Central memory CD4-positive, alpha-beta T cell (primary cell): ENCODE measurements around the gene ANO7.

Source experiments
- DNase-seq: peaks from one replicate; pipeline ENCODE4 v3.0.0; 2022

ANO7 gene

DNA sequence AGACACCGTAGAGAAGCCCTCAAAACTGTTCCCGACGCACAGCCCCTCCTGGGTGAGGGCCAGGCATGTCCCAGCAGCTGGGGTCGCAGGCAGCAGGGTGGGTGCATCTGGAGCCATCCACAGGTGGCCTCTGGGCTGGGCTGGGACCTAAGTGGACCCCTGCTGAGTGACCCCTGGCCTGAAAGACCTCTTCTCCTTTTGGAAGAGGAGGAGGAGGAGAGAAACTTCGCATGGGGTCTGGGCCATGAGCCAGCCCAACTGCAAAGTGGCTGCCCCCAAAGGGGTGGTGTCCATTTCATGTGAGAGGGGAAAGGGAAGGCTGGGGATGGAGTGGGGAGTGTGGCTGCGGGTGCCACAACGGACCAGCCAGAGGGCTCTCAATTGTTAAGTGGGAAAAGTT, 25.1 kb downstream of the ANO7 start:
- no peak for DNase-seq

DNA sequence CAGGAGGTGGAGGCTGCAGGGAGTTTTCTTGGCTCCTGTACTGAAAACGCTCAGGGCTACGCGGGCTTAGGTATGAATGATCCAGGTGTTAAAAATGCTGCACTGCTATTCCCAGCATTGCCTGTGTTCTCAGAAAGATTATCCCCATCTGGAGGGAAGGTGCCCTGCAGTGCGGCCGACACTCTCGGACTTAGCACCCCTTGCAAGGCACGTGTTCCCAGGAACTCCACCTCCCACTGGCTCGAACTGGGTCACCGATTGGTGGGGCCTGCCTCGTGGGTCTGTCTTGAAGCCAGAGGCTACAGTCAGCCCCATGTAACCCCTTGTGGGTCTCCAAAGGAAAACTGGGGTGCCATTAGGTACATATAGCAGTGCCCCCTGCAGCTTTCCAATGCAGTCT, 25.7 kb downstream of the ANO7 start:
- DNase-seq = no peak

DNA sequence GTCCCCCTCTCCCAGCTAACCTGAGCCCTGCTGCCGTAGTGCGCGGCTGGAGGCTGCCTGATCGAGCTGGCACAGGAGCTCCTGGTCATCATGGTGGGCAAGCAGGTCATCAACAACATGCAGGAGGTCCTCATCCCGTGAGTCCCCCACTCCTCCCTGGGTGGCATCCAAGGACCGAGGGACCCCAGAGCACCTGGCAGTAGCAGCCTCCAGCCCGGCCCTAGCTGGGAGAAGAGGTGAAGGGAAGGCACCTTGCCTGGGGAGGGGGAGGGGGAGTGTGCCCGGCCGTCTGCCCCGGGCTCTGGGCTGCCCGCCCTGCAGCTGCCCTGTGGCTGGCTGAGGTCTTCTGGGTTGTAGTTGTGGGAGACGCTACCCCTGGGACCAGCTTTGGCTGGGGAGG, 26.3 kb downstream of the ANO7 start:
- no peak for DNase-seq

DNA sequence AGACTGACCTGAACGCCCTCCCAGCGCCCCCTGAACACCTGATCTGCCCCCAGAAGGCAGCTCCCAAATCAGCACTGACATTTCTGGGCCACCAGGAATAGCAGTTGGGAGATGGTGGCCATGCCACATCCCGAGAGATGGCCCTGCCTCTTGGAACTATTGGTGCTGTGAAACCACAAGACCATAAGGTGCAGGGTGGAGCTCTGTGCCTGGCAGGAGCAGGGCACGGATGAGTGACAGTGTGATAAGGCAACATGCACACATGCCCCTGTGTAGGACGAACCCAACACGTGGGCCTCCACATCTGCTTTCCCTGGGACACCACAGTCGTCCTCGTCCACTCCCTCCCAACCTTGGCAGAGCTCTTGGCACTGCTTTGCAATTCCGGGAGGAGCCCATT, 26.9 kb downstream of the ANO7 start:
- no peak for DNase-seq

DNA sequence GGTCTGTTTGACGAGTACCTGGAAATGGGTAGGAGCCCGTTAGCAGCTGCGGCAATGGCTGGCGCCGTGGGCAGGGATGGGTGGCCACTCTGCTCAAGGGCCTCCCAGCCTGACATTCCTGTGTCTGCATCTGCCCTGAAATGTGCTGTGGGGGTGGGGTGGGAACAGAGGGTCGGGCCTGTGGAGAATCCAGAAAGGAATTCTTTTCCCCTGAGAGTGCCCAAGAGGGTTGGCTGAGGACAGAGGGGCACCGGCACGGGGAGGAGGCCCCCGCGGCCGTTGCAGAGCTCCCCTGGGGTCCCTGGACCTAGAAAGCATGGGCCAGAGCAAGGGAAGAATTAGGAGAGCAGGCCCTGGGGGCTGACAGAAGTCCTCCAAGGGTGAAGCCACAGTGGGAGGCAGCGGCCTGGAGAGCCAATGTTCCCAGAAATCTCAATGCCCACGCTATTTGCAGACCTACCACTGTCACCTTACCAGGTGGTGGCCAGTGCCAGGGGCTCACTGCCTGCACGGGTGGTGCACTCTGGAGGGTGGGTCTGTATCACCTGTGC, 27.8 kb downstream of the ANO7 start:
- DNase-seq = no peak

DNA sequence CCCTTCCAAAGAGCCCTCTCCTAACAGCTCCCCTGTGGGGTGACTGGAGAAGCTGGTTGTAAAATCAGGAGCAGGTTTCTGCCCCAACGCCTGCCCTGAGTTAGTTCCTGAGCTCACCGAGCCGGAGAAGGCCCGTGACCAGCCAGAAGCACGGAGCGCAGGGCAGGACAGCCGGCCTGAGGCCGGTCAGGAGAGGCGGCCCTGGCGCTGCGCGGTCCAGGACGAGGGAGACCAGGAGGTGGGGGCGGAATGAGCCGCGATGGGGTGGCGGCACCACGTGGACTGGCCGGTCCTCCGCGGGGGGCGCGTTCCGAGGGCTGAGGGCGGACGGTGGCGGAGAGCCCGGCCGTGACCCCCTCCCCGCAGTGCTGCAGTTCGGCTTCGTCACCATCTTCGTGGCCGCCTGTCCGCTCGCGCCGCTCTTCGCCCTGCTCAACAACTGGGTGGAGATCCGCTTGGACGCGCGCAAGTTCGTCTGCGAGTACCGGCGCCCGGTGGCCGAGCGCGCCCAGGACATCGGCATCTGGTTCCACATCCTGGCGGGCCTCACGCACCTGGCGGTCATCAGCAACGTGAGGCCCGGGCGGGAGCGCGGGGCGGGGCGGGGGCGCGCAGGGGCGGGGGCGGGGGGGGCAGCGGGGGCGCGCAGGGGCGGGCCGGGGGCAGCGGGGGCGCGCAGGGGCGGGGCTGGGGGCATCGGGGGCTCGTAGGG, 29.0 kb downstream of the ANO7 start:
- peak; percentile 28 for DNase-seq

DNA sequence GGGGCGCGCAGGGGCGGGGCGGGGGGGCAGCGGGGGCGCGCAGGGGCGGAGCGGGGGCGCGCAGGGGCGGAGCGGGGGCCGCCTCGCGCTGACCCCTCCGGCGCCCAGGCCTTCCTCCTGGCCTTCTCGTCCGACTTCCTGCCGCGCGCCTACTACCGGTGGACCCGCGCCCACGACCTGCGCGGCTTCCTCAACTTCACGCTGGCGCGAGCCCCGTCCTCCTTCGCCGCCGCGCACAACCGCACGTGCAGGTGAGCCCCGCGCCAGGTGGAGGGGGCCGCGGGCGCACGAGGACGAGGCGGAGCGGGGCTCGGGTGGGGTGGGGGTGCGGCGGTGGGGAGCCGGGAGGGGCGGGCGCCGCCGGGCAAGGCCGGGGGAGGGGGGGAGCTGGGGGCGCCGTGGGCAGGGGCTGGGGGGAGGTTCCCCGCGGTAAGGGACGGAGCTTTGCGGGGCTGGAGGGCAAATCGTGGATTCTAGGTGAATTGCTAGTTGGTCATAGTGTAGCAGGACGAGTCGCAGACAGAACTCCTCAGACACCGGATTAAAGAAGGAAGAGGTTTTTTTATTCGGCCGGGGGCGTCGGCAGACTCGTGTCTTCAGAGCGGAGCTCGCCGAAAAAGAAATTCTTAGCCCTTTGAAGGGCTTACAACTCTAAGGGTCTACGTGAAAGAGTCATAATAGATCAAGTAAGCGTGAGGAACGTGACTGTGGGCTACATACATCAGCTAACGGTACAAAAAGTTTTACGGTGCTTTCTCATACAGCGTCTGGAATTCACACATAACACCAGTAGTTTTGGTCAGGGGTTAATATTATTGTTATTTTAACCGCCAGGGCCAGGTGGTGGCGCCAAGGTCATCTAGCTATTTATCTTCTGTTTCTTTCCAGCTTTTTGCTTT, 29.9 kb downstream of the ANO7 start:
- peak; percentile 39 for DNase-seq

DNA sequence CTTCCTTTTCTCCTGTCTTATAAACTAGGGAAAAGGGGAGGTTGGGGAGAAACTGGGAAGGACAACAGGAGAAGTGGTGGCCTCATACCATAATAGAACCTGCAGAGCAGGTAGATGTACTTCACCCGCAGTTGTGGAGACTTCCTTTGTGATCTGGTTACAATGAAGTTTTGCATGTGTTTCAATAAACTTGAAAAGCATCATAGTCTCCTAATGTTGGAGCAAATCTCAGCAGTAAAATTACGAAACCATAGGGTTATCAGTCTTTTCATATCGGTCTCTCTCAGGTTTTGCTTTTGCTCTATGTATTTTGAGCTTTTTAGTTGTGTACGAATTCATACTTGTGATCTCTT, 30.5 kb downstream of the ANO7 start:
- DNase-seq = no peak

DNA sequence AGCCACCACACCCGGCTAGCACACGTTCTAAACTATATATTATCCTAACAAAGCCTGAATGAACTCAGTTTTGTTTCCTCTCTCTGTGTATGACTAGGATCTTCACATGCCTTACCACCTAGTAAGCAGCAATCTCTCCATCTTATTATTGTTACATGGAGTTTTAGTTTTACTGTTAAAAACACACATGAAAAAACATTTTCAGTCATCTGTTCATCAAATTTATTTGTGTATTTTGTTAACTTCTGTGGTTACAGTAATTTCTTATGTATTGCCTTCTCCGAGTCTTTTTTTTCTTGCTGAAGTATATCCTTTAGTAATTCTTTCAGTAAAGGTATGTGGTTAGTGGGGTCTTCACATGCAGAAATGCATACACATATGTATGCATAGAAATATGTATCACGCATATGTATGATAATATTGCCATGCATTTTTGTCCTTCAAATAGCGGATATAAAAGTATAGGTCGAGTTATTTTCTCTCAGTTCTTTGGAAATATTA, 31.4 kb downstream of the ANO7 start:
- DNase-seq = no peak

DNA sequence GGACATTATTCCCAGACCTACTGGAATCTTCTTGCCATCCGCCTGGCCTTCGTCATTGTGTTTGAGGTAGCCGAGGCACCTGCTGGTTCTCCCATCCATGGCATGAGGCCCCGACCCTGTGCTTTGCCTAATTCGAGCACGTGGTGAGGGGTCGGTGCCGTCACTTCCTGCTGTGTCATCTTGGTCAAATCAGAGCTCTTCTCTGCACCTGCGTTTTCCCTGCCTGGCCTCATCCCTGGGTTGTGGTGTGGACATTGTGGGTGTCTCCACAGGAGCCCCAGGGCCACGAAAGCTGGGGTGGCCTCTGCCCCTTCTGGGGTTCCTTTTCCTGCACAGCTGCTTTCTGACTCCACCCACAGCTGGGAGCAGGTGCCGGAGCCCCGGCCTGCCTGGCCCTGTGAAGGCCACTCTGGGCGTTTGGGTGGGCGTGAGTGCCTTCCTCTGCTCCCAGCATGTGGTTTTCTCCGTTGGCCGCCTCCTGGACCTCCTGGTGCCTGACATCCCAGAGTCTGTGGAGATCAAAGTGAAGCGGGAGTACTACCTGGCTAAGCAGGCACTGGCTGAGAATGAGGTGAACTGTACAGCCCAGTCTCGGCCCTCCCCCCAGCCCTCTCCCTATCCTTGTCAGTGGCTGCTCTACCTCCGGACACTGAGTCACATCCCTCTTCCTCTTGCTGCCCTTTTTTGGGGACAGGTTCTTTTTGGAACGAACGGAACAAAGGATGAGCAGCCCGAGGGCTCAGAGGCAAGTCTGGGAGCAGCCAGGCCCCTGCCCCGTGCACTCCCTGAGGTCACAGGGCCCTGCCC, 34.9 kb downstream of the ANO7 start:
- DNase-seq = no peak

DNA sequence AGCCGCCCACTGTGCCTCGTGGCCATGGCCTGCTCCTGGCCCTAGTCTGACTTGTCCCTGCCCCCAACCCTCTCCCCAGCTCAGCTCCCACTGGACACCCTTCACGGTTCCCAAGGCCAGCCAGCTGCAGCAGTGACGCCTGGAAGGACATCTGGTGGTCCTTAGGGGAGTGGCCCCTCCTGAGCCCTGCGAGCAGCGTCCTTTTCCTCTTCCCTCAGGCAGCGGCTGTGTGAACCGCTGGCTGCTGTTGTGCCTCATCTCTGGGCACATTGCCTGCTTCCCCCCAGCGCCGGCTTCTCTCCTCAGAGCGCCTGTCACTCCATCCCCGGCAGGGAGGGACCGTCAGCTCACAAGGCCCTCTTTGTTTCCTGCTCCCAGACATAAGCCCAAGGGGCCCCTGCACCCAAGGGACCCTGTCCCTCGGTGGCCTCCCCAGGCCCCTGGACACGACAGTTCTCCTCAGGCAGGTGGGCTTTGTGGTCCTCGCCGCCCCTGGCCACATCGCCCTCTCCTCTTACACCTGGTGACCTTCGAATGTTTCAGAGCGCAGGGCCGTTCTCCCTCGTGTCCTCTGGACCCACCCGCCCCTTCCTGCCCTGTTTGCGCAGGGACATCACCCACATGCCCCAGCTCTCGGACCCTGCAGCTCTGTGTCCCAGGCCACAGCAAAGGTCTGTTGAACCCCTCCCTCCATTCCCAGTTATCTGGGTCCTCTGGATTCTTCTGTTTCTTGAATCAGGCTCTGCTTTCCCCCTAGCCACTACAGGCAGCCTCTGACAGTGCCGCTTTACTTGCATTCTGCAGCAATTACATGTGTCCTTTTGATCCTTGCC, 35.8 kb downstream of the ANO7 start:
- no peak for DNase-seq

DNA sequence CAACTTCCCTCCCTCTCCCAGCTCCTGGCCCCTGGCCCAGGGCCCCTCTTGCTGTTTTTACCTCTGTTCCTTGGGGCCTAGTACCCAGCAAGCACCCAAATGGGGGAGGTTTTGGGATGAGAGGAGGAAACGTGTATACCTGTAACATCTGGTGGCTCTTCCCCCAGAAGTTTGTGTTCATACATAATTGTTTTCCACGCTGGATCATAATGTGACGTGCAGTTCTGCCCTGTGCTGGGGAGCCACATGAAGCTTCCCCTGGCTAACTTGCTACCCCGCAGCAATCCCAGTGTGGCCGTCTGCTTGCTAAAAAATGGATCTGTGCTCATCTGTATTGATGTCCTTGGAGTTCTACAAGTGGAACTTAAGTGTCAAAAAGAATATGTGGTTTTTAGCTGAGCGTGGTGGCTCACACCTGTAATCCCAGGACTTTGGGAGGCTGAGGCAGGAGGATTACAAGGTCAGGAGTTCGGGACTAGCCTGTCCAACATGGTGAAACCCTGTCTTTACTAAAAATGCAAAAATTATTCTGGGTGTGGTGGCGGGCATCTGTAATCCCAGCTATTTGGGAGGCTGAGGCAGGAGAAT, 36.5 kb downstream of the ANO7 start:
- DNase-seq = no peak

DNA sequence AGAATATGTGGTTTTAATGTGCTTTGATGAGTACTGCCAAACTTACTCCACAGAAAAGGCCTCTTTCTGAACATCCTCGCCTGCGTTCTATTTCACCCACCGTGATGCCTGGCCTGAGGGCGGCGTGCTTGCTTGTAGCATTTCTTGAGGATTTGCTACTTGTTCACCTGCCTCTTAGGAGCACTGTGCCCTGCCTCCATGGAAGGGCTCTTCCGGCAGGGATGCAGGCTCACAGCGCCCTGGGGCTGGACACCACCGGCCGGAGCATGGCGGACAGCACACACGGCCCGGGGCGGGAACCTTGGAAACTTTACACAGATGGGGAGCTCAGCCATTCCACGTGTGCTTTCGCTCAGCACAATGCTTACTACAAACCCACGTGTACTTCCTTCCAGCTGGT, 37.1 kb downstream of the ANO7 start:
- no peak for DNase-seq

DNA sequence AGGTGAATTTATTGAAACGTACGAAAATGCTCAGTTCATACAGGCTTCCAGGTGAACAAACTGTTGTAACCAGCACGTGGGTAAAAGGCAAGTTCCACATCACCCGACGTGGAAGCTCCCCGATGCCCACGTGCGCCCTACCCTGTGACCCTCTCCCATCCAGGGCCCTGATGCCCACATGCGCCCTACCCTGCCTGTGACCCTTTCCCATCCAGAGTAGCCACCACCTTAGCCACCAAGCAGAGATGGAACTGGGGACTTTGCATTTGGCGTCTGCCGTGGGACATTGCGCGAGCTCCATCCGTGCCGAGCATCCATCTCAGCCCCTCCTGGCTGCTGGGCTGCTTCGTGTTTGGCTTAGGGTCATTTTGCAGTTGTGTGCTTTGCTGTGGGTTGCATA, 37.5 kb downstream of the ANO7 start:
- DNase-seq = no peak

DNA sequence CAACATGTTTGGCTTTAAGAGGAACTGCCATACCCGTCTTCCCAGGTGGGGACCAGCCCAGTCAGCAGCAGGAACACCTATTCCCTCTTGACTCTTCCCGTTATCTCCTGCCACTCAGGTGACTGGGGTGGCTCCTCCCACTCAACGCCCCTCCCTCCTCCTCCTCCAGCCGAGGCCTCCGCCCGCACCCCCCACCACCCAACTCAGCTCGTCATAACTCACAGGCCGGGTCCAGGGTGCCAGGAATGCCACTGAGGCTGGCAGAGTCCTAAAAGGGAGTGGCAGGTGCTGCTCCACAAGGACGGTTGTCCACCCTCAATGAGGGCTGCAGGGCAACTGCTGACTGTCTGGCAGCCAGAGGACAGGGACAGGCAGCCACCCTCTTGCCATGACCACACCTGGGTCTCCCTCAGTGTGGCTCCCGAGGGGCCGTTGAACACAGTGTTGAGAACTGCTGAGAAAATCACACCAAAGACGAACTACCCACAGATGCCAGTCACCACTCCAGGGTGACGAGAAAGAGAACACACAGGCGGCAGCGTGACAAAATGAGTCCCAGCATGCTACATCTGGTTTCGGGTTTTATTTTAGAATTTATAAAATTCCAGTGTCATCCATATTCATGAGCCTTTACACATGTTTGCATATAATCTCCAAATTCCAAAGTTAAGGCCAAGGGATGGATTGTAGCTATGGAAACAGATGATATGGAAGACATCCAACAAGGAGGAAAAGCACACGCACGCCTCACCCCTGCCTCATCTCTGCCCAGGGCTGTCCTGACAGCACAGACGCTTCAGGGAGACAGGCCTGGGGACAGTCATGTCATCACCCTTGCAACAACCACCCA, 38.5 kb downstream of the ANO7 start:
- DNase-seq = no peak

DNA sequence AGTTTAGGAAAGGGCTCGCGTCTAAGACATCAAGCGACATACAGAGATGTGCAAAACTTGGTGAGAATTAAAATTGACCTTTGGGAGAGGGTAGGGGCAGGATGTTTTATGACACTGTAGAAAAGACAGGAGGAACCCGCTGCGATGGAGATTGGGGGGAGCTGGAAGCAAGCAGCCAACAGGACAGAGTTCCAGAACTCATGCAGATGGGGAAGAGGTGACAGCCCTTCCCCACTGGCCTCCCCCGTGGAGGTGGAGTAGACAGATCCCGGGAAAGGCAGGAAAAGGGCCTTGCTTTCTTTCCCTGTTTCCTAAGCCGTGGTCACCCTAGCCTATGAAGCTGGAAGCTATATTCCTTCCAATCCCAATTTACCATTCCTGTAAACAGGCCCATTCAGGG, 39.1 kb downstream of the ANO7 start:
- DNase-seq = no peak

DNA sequence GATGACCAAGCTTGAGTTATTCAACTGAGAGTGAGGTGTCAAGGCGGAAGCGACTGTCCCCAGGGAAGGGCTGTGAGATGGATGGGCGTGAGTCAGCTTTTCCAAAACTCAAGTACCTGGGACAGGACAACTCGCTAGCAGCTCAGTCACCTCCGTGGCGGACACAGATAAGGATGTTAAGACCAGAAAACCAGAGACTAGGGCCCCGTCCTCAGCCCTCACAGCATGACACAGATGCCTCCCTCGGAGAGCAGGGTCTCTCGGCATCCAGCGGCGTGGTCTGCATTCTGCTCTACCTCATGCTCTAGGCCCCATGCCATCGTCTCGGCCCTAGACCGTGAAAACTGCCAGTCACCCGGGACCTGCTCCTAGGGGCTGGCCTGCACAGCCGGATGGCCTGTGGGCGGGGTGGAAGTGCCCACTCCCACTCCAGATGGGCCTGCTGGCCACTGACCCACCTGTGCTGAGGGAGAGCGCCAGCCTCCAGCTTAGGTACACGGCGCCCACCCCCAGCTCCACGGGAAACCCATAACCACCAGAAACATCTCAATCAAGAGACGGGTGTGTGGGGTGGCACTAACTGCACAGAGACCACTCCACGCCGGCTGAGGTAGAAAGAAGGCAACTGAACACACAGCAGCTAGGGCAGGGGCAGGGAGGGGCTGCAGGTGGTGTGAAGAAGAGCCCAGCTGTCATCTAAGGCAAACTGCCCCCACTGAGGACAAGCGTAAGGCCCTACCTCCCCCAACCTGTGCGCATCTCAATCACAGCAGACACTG, 39.8 kb downstream of the ANO7 start:
- DNase-seq = no peak

DNA sequence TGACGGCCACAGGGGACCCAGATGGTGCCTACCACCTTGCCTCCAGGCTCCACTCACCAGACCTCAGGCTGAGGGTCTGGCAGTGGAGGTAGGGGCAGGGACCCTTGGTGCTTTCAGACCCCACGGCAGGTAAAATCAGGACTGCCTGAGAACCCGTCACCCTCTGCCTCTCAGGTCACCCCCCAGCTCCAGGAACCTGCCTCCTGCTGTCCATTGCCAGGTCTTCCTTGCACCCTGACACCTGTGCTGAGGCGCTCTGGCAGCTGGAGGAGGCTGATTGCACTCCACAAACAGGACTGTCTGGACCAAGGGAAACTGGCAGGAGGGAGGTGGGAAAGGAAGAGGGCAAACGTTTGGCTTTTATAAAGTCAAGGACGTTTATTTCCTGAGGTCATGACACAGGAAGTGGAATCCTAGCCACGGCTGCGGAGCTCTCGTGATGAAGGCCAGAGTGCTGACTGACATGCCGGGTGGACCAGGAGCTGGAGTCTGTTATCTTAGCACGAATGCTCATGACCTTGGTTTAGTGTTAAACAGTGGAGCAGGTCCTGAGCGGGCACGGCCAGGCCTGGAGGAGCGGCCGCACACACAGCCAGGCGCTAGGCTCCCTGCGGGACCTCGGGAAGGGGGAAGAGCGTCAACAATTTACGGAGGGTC, 40.5 kb downstream of the ANO7 start:
- no peak for DNase-seq
